ENCODE measurements around the gene CABP2. TPM values are rescaled to one million over a fixed set of nuclear protein-coding genes. Genes with fewer than 3 reads are reported as not detected.

CABP2 gene
- total RNA-seq, 1 donor from 2014 or later = not detected

DNA sequence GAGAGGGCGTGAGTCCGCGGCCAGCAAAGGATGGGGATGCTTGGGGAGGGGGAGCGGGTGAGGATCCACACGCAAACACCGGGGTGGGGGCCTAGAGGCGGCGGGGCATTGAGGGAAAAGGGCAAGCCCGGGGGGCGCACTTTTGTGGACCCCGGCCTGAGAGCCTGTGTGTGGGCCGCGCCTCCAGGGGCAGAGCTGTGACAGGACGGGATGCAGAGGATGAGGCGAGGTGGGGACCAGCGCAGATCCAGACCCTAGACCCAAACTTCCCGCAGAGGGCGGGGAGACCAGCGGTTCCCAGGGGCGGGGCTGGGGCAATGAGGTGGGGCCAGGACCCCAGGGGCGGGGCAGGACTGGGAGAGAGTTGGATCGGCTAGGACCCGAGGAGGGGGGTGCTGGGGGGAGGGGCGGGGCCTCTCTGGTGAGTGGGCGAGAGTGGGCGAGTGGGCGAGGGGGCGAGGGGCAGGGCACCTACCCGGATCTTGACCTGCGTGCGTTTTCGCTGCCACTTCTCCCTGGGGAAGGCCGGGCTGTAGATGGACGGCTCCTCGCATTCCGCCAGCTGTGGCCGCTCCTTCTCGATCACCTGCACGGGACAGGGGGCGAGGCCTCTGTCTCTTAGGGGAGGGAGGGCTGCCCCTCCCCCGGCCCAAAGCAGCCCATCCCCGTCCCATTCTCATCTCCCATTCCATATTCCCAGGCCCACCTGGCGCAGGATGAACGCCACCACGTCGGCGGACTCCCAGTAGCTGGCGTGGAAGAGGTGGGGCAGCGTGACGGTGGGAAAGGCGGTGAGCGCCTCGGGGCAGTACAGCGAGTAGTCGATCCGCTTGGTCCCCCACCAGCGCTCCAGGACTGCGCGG, 28.6 kb downstream of the CABP2 start:
- intact Hi-C loops (cut with micrococcal nuclease) = no loop called here
- H3K36me3 Mint-ChIP-seq (ENCODE audit: low read depth) = peaks cover 80% of the 10 kb centered on the region
- ChIA-PET POLR2A (interaction anchor here (0.6 to 1.5 kb wide), 2 partner anchors 12 to 51 kb away, joined by 5 to 9 read pairs; partner anchors contain the start of gene AIP), CTCF (no interaction called here)
- no peak for ATAC-seq (ENCODE audit: low read depth)
- no peak overlapping the region for H3K4me3 Mint-ChIP-seq
- H3K27ac Mint-ChIP-seq = no peak overlapping the region
- H3K9me3 Mint-ChIP-seq = no peaks in the 10 kb centered on the region
- H3K4me1 Mint-ChIP-seq = no peaks in the 10 kb centered on the region
- DNase-seq = no peak
- H3K27me3 Mint-ChIP-seq = no peaks in the 10 kb centered on the region
- TF ChIP-seq, protein P1, sequence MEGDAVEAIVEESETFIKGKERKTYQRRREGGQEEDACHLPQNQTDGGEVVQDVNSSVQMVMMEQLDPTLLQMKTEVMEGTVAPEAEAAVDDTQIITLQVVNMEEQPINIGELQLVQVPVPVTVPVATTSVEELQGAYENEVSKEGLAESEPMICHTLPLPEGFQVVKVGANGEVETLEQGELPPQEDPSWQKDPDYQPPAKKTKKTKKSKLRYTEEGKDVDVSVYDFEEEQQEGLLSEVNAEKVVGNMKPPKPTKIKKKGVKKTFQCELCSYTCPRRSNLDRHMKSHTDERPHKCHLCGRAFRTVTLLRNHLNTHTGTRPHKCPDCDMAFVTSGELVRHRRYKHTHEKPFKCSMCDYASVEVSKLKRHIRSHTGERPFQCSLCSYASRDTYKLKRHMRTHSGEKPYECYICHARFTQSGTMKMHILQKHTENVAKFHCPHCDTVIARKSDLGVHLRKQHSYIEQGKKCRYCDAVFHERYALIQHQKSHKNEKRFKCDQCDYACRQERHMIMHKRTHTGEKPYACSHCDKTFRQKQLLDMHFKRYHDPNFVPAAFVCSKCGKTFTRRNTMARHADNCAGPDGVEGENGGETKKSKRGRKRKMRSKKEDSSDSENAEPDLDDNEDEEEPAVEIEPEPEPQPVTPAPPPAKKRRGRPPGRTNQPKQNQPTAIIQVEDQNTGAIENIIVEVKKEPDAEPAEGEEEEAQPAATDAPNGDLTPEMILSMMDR (IDR thresholded peaks at IDR 0.05) = no peak

DNA sequence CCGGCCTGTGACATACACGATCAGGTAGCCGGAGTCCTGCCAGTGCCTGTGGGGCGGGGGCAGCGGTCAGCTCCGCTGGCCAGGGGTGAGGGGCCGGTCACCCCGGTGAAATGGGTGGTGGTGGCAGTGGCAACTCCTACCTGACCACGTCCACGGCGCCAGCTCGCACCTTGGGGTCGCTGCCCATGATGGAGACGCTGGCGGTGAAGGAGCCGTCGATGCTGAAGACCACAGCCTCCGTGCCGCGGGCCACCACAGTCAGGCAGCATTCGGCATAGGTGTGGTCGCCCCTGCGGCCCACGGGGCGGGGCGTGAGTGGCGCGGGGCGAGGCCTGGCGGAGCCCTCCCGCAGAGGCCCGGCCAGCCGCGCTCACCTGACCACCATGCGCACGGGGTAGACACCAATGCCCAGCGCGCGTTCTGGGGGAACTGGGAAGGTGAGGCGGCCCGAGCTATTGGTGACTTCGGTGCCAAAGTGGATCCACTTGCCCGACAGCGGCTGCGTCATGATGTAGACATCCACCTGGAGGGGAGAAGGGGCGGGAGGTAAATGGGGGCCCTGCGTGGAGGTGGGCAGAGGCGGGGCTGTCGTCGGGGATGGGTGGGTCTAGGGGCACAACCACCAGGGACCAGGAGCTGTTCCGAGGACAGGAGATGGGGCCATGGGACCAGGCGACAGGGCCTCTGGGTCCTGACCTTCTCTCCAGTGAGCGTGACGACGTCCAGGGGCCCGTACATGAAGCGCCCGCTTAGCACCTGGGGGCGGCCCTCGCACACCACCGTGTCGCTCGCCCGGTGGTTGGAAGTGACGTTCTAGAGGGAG, 29.5 kb downstream of the CABP2 start:
- Mint-ChIP-seq H3K4me3 (no peak overlapping the region), H3K27me3 (no peaks in the 10 kb centered on the region), H3K4me1 (no peaks in the 10 kb centered on the region), H3K36me3 (ENCODE audit: low read depth) (peaks cover 82% of the 10 kb centered on the region), H3K27ac (no peak overlapping the region), H3K9me3 (no peaks in the 10 kb centered on the region)
- no peak for DNase-seq
- CTCF ChIA-PET = no interaction called here
- intact Hi-C loops (cut with micrococcal nuclease) = no loop called here
- TF ChIP-seq, protein P1 (IDR thresholded peaks at IDR 0.05) = no peak
- POLR2A ChIA-PET = interaction anchor here (0.6 to 1.5 kb wide), 5 partner anchors 11 to 131 kb away, joined by 3 to 9 read pairs (median 5); partner anchors contain the start of gene AIP
- ATAC-seq (ENCODE audit: low read depth) = no peak

DNA sequence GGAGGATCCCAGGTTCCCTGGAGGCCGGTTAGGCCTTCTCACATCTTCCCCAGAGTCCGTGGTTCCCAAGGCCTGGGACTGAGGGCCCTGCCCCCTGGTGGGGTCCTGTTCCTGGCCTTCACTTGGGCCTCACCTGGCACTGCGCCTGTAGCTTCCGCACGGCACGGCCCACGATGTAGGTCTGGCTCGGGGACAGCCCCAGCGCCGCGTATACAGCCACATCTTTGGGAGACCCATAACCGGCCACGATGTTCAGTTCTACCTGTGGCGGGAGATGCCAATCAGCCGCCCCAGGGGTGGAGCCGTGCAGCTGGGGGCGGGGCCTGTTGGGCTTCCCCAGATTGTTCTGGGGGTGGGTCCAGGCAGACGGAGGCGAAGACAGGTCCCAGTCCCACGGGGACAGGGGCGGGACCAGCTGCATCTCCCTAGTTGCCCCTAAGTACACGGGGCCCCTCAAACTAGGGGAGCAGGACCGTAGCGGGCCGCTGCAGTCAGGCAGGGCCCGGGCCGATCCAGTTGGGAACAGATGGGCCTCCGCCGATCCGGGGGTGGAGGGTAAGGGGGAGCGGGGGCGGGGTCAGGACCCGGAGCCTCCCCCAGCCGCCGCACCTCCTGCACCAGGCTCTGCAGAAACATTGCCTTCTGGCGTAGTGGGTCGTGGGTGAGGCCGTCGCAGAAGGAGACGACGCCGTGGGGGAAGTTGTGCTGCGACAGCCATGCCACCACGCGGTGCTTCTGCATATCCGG, 30.3 kb downstream of the CABP2 start:
- intact Hi-C loops (cut with micrococcal nuclease) = no loop called here
- Mint-ChIP-seq H3K9me3 (no peaks in the 10 kb centered on the region), H3K4me3 (no peak overlapping the region), H3K36me3 (ENCODE audit: low read depth) (peaks cover 82% of the 10 kb centered on the region), H3K4me1 (peaks cover 4% of the 10 kb centered on the region), H3K27ac (no peak overlapping the region), H3K27me3 (no peaks in the 10 kb centered on the region)
- POLR2A ChIA-PET = interaction anchor here (0.6 to 1.8 kb wide), 6 partner anchors 12 to 130 kb away, joined by 3 to 8 read pairs (median 3); partner anchors contain the start of gene PITPNM1
- ATAC-seq (ENCODE audit: low read depth) (peak; percentile 36), DNase-seq (no peak)
- TF ChIP-seq, protein P1 (IDR thresholded peaks at IDR 0.05) = no peak
- CTCF ChIA-PET = no interaction called here

DNA sequence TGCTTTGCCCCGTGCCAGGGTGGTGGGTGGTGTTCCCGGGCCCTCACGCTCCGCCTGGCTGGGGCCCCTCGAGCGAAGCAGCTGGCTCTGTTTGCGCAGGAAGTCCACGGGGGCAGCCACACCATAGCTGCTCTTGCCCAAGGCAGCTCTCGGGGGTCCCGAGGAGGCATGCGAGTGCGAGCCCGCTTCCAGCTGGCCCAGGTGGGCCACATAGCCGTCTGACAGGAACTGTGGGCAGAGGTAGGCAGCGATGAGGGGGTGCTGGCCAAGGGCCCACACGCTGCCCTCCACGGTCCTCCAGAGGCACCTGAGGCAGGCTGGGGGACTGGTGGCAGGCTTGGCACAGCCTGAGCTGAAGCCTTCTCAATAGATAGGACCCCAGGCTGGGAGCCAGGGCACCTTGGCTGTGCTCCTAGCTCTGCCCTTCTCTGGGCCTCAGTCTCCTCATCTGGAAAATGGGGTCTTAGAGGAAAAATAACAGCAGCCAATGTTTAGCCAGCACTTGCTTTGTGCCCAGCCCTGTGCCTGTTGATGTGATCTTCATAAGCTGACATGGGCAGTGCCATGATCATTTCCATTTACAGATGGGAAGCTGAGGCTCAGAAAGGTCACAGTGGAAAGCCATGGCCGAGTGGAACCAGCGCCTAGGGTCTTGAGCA, 31.0 kb downstream of the CABP2 start:
- H3K9me3 Mint-ChIP-seq = no peaks in the 10 kb centered on the region
- H3K4me1 Mint-ChIP-seq = peaks cover 11% of the 10 kb centered on the region
- peaks cover 82% of the 10 kb centered on the region for H3K36me3 Mint-ChIP-seq (ENCODE audit: low read depth)
- DNase-seq (no peak), ATAC-seq (ENCODE audit: low read depth) (no peak)
- H3K27ac Mint-ChIP-seq = no peak overlapping the region
- ChIA-PET CTCF (no interaction called here), POLR2A (interaction anchor here (0.6 to 1.8 kb wide), 5 partner anchors 13 to 80 kb away, joined by 3 read pairs; partner anchors contain the start of gene PITPNM1)
- H3K4me3 Mint-ChIP-seq = no peak overlapping the region
- no peaks in the 10 kb centered on the region for H3K27me3 Mint-ChIP-seq
- TF ChIP-seq, protein P1 (IDR thresholded peaks at IDR 0.05) = no peak
- intact Hi-C loops (cut with micrococcal nuclease) = no loop called here
